Bronchial epithelial cell (primary cell): ENCODE measurements around the gene PARP15. TPM values are rescaled to one million over a fixed set of nuclear protein-coding genes. Genes with fewer than 3 reads are reported as not detected.

ENCODE experiments used
- DNase-seq: peaks from one replicate; pipeline ENCODE4 v3.0.0-alpha.2; 2010; ENCODE audit warnings: low read depth
- FAIRE-seq: peaks from 2 replicates; lab custom pipeline; 2011; peaks lifted over from hg19 to GRCh38; lab: Jason Lieb, UNC
- H3K27me3 ChIP-seq: 2 replicates; pipeline ENCODE4 v1.5.1; 2011; ENCODE audit warnings: low read length; ENCODE audit not compliant: control insufficient read depth, insufficient read depth
- H3K36me3 ChIP-seq: 2 replicates; pipeline ENCODE4 v1.5.1; 2011; ENCODE audit warnings: low read length; ENCODE audit not compliant: control insufficient read depth, insufficient read depth
- H3K4me3 ChIP-seq: 2 replicates; pipeline ENCODE4 v1.5.1; 2011; ENCODE audit warnings: mild to moderate bottlenecking, low read depth, low read length, control low read depth
- total RNA-seq: library from RNA; depleted of rRNA; stranded (reverse); fragments of >200 nt; gene quantifications from 2 replicates; pipeline ENCODE4 v1.2.1, GENCODE V29; 2014
- TF ChIP-seq, protein P1 (sequence below): IDR thresholded peaks from 2 replicates; pipeline ENCODE4 v1.5.1; 2011; ENCODE audit warnings: mild to moderate bottlenecking, moderate library complexity, low read length, control low read depth, inconsistent platforms; ENCODE audit not compliant: insufficient read depth, severe bottlenecking

PARP15 gene
- total RNA-seq, 1 donor from 2014 or later: 0.26 TPM

DNA sequence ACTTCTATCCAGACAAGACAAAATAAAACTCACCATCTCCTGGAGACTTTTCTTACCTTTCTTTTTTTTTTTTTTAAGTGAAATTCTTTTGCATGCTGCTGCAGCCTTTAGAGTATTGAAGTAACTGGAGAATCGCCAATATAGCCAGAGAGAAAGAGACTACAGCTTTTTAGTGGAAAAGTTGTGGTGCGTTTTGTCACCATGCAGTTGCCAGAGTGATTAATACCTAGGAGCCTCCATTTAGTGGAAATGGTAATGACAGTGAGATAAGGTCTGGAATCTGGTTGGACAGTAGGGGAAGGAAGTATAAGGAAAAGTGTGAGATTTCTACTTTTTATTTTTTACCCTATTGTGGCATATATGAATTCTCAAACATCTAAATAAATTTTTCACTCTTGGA, 85.1 kb downstream of the PARP15 start:
- Histone ChIP-seq H3K36me3 (no peaks in the 10 kb centered on the region), H3K27me3 (no peaks in the 10 kb centered on the region), H3K4me3 (no peak overlapping the region)
- no peak for FAIRE-seq
- TF ChIP-seq, protein P1, sequence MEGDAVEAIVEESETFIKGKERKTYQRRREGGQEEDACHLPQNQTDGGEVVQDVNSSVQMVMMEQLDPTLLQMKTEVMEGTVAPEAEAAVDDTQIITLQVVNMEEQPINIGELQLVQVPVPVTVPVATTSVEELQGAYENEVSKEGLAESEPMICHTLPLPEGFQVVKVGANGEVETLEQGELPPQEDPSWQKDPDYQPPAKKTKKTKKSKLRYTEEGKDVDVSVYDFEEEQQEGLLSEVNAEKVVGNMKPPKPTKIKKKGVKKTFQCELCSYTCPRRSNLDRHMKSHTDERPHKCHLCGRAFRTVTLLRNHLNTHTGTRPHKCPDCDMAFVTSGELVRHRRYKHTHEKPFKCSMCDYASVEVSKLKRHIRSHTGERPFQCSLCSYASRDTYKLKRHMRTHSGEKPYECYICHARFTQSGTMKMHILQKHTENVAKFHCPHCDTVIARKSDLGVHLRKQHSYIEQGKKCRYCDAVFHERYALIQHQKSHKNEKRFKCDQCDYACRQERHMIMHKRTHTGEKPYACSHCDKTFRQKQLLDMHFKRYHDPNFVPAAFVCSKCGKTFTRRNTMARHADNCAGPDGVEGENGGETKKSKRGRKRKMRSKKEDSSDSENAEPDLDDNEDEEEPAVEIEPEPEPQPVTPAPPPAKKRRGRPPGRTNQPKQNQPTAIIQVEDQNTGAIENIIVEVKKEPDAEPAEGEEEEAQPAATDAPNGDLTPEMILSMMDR: no peak
- DNase-seq: no peak

DNA sequence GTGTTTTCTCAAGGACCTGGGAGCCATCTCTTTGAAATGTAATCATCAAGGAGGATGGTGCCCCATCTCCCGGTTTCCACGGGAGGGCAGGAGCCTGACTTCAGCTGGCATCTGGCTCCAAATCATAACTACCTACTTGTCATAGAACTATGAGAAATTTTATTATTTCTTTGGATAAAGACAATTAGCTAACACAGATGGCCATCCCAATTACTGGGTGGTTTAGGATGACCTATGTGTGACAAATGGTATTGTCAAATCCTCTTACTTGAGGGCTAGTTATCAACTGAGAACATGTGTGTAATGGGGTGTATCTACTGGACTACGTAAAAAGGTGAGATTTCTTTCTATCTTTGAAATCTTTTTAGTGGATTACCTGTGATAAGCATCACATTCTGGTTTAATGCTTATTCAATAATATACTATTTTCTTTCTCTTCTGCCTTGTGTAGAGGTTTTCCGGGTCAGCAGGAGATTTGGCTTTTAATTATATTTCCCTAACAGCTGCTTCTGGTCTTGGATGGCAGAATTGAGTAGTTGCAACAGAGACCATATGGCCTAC, 87.9 kb downstream of the PARP15 start:
- Histone ChIP-seq H3K27me3 (no peaks in the 10 kb centered on the region), H3K36me3 (no peaks in the 10 kb centered on the region), H3K4me3 (no peak overlapping the region)
- FAIRE-seq (no peak), DNase-seq (no peak)
- TF ChIP-seq, protein P1: no peak

DNA sequence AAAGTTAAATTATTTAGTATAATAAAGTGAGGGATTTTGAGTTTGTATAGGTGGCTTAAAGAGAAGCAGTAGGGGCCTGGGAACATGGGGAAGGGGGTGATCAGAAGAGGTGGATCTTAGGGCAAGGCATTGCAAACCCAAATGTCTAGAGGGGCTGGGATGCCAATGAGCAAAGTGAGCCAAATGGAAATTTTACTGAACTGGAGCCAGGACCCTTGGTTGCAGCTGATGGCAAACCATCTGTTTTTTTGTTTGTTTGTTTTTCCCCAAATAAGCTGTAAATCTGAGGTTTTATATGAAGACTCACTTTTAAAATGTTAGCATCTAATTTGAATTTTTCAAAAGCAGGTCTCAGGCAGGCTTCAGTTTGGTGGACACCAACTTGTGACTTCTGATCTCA, 88.4 kb downstream of the PARP15 start:
- DNase-seq: no peak

DNA sequence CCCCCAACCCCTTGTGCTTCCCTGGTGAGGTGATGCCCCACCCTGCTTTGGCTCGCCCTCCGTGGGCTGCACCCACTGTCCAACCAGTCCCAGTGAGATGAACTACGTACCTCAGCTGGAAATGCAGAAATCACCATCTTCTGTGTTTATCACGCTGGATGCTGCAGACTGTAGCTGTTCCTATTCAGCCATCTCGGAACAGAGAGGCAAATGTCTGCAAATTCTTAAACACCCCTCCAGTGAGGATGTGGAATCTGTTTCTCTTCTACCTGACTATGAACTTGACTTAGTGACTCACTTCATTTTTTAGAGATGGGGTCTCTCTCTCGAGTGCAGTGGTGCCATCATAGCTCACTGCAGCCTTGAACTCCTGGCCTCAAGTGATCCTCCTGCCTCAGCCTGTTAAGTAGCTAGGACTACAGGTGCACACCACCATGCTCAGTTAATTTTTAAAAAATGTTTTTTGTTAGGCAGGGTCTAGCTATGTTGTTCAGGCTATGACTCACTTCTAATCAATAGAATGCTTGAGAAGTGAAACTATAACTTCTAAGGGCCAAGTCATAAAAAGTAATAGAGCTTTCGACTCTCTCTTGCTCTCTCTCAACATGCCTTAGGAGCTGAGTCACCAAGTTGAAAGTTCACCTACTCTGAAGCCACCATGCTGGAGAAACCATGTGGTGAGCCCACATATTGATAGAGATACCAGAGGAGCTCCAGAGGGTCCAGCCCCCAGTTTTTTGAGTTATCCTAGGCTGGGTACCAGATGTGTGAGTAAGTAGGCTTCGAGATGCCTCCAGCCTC, 91.7 kb downstream of the PARP15 start:
- no peak overlapping the region for H3K4me3 ChIP-seq
- H3K27me3 ChIP-seq: no peaks in the 10 kb centered on the region
- DNase-seq (peak; percentile 44), FAIRE-seq (no peak)
- H3K36me3 ChIP-seq: no peaks in the 10 kb centered on the region
- TF ChIP-seq, protein P1: no peak

More for the DNA sequence above, 88.4 kb downstream of the PARP15 start:
- no peaks in the 10 kb centered on the region for H3K27me3 ChIP-seq
- FAIRE-seq: no peak
- no peak overlapping the region for H3K4me3 ChIP-seq
- no peaks in the 10 kb centered on the region for H3K36me3 ChIP-seq
- TF ChIP-seq, protein P1: no peak

DNA sequence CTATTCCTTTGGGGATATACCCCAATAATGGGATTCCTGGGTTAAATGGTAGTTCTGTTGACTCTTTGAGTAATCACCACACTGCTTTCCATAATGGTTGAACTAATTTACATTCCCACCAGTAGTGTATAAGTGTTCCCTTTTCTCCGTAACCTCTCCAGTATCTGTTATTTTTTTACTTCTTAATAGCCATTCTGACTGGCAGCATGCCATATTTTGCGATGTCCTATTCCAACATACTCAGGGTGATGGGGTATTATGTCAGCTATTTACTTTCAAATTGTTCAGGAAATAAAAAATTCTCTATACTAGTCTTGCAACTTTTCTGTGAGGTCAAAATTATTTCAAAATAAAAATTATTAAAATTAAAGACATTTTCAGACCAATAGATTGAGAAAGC, 94.1 kb downstream of the PARP15 start:
- Histone ChIP-seq H3K36me3 (no peaks in the 10 kb centered on the region), H3K4me3 (no peak overlapping the region), H3K27me3 (no peaks in the 10 kb centered on the region)
- TF ChIP-seq, protein P1: no peak
- DNase-seq (no peak), FAIRE-seq (no peak)
